IMR-90 (cell line): Measurements from ENCODE around the gene TMEM72. TPM values are rescaled to one million over a fixed set of nuclear protein-coding genes. Genes with fewer than 3 reads are reported as not detected.

ENCODE experiments used
- ATAC-seq: fragments of 200-7000 bp; cut with Tn5 transposase; 2 replicates; pipeline ENCODE4 v1.9.1; 2020; ENCODE audit warnings: low read depth, mild to moderate bottlenecking, moderate library complexity
- BruUV-seq: library from RNA; stranded (reverse); fragments of 400-500 nt; replicated peaks from 2 replicates; lab custom pipeline; 2021; lab: Mats Ljungman, UMichigan
- CTCF ChIA-PET: fragments of 300-600 bp; formaldehyde crosslinking; extraction: SDS; loops from one replicate; lab custom pipeline; 2021; ENCODE audit warnings: antibody characterized with exemption; lab: Yijun Ruan, JAX
- POLR2A ChIA-PET: fragments of 300-600 bp; sonication (Branson Sonifier 250); formaldehyde crosslinking; loops from one replicate; lab custom pipeline; 2022; ENCODE audit warnings: antibody characterized with exemption; ENCODE audit not compliant: unreplicated experiment; lab: Charles Lee
- DNase-seq: peaks from one replicate; pipeline ENCODE4 v3.0.0; 2013
- H2AFZ ChIP-seq: replicated peaks from 2 replicates; pipeline ENCODE3; 2013; ENCODE audit warnings: low read length, mild to moderate bottlenecking; ENCODE audit not compliant: poor library complexity
- H2AK5ac ChIP-seq: 2 replicates; pipeline ENCODE4 v1.6.1; 2013; ENCODE audit warnings: low read depth, low read length, inconsistent platforms
- H2AK9ac ChIP-seq: replicated peaks from 2 replicates; pipeline ENCODE3; 2013; ENCODE audit warnings: mild to moderate bottlenecking, low read depth, low read length, moderate library complexity; ENCODE audit not compliant: poor library complexity
- H2BK120ac ChIP-seq: 2 replicates; pipeline ENCODE4 v1.6.1; 2013; ENCODE audit warnings: low read depth, low read length, inconsistent platforms
- H2BK15ac ChIP-seq: 3 replicates; pipeline ENCODE4 v1.6.1; 2013; ENCODE audit warnings: low read depth, low read length, inconsistent platforms
- H2BK20ac ChIP-seq: 2 replicates; pipeline ENCODE4 v1.6.1; 2013; ENCODE audit warnings: low read depth, mild to moderate bottlenecking, inconsistent platforms, low read length, moderate library complexity
- H2BK5ac ChIP-seq: 2 replicates; pipeline ENCODE4 v1.6.1; 2013; ENCODE audit warnings: mild to moderate bottlenecking, low read depth, low read length, inconsistent platforms; ENCODE audit not compliant: poor library complexity, severe bottlenecking
- H3K14ac ChIP-seq: replicated peaks from 2 replicates; pipeline ENCODE4 v1.6.1; 2013; ENCODE audit warnings: low read depth, low read length, inconsistent platforms
- H3K18ac ChIP-seq: 2 replicates; pipeline ENCODE4 v1.6.1; 2013; ENCODE audit warnings: low read depth, low read length, control low read depth
- H3K23ac ChIP-seq: 2 replicates; pipeline ENCODE4 v1.6.1; 2013; ENCODE audit warnings: low read depth, low read length, inconsistent platforms
- H3K27ac ChIP-seq: 2 replicates; pipeline ENCODE4 v1.5.1; 2013; ENCODE audit warnings: mild to moderate bottlenecking, control low read depth, low read length; ENCODE audit not compliant: insufficient read depth
- H3K27me3 ChIP-seq: 2 replicates; pipeline ENCODE4 v1.6.1; 2013; ENCODE audit warnings: low read length; ENCODE audit not compliant: control insufficient read depth, insufficient read depth
- H3K36me3 ChIP-seq: 2 replicates; pipeline ENCODE4 v1.6.1; 2013; ENCODE audit warnings: low read length, mixed read lengths; ENCODE audit not compliant: control insufficient read depth, insufficient read depth
- H3K4ac ChIP-seq: 2 replicates; pipeline ENCODE4 v1.6.1; 2013; ENCODE audit warnings: low read depth, low read length, inconsistent platforms
- H3K4me1 ChIP-seq: 2 replicates; pipeline ENCODE4 v1.6.1; 2013; ENCODE audit warnings: low read length, mixed read lengths; ENCODE audit not compliant: control insufficient read depth, insufficient read depth
- H3K4me2 ChIP-seq: 2 replicates; pipeline ENCODE4 v1.6.1; 2013; ENCODE audit warnings: low read depth, mild to moderate bottlenecking, control low read depth, low read length, moderate library complexity
- H3K4me3 ChIP-seq: 2 replicates; pipeline ENCODE4 v1.5.1; 2013; ENCODE audit warnings: low read depth, mild to moderate bottlenecking, control low read depth, low read length, moderate library complexity; ENCODE audit not compliant: insufficient read depth
- H3K56ac ChIP-seq: 2 replicates; pipeline ENCODE4 v1.6.1; 2013; ENCODE audit warnings: low read length, inconsistent platforms; ENCODE audit not compliant: insufficient read depth; ENCODE audit errors: extremely low read depth
- H3K79me1 ChIP-seq, 2 experiments: 2 replicates each; pipeline ENCODE4 v1.6.1; 2013; ENCODE audit warnings: low read length in 2 of 2, inconsistent platforms in 1 of 2, low read depth in 1 of 2
- H3K9ac ChIP-seq: 2 replicates; pipeline ENCODE4 v1.6.1; 2013; ENCODE audit warnings: low read depth, low read length, control low read depth
- H3K9me1 ChIP-seq: 2 replicates; pipeline ENCODE4 v1.6.1; 2013; ENCODE audit warnings: low read length, inconsistent platforms; ENCODE audit not compliant: insufficient read depth
- H3K9me3 ChIP-seq: 2 replicates; pipeline ENCODE4 v1.6.1; 2013; ENCODE audit warnings: low read length; ENCODE audit not compliant: control insufficient read depth, insufficient read depth
- H4K20me1 ChIP-seq: 2 replicates; pipeline ENCODE4 v1.6.1; 2013; ENCODE audit warnings: low read length, inconsistent platforms; ENCODE audit not compliant: insufficient read depth
- H4K5ac ChIP-seq: 2 replicates; pipeline ENCODE4 v1.6.1; 2013; ENCODE audit warnings: mild to moderate bottlenecking, low read depth, low read length, control low read depth
- H4K8ac ChIP-seq, 2 experiments: 2 replicates each; pipeline ENCODE4 v1.6.1; 2013; ENCODE audit warnings: low read depth in 2 of 2, low read length in 2 of 2, control low read depth in 1 of 2, inconsistent platforms in 1 of 2
- H4K91ac ChIP-seq: 2 replicates; pipeline ENCODE4 v1.6.1; 2013; ENCODE audit warnings: low read depth, low read length, inconsistent platforms; ENCODE audit not compliant: insufficient read depth
- ELK1 ChIP-seq: fragments of 150-350 bp; IDR thresholded peaks from 2 replicates; pipeline ENCODE4 v1.6.1; 2016; ENCODE audit warnings: low read depth, mild to moderate bottlenecking, low read length, moderate library complexity, borderline replicate concordance
- FOS ChIP-seq: fragments of 150-350 bp; IDR thresholded peaks from 2 replicates; pipeline ENCODE4 v1.6.1; 2016; ENCODE audit warnings: low read depth, low read length
- RCOR1 ChIP-seq: IDR thresholded peaks from 2 replicates; pipeline ENCODE4 v1.6.1; 2012; ENCODE audit warnings: mild to moderate bottlenecking, low read length, improper control_type of control experiment; ENCODE audit not compliant: insufficient replicate concordance
- WGBS, 2 experiments: methylation state at CpG; one replicate each; pipeline versions ENCODE4 v1.1.5 to v1.1.7; 2013; ENCODE audit warnings: missing lambda C conversion rate in 2 of 2; ENCODE audit not compliant: insufficient read length in 1 of 2; ENCODE audit errors: extremely low coverage in 2 of 2; 5-methylcytosine and 5-hydroxymethylcytosine counted together
- dilution Hi-C: fragments of 300-500 bp; cut with HindIII; formaldehyde crosslinking; loops from one replicate; pipeline ENCODE4 v1.14.3; 2018; ENCODE audit warnings: low sequenced_read_pairs; ENCODE audit not compliant: unreplicated experiment
- in situ Hi-C: fragments of 300-500 bp; cut with MboI; formaldehyde crosslinking; loops from 3 replicates; pipeline ENCODE4 v1.14.3; 2019; ENCODE audit warnings: low sequenced_read_pairs, inconsistent platforms, mixed read lengths
- intact Hi-C: fragments of 100-400 bp; cut with micrococcal nuclease; formaldehyde crosslinking; loops from 2 replicates; pipeline ENCODE4 v1.10.0; 2022
- polyA plus RNA-seq, 3 experiments: library from polyadenylated mRNA; depleted of rRNA; stranded (reverse); fragments of >200 nt; gene quantifications; 2 replicates each; pipeline ENCODE4 v1.2.3, GENCODE V29; 2012; ENCODE audit warnings: low replicate concordance in 1 of 3
- total RNA-seq: library from RNA; depleted of rRNA; stranded (reverse); fragments of >200 nt; gene quantifications from 2 replicates; pipeline ENCODE4 v1.2.3, GENCODE V29; 2012

TMEM72 gene
- total and polyA plus RNA-seq, 2 of the 4 experiments (the other 2 are of a cell fraction): not detected

- TF ChIP-seq RCOR1 (no peak), FOS (peak; percentile 44; the same call in 1 of the 2 replicates), ELK1 (no peak)
- Histone ChIP-seq H3K23ac (0 out of 2 replicates have a peak overlapping the region, but pooled peaks have one; percentile 7), H4K20me1 (no peaks in the 10 kb centered on the region), H2BK5ac (no peak overlapping the region), H3K9me3 (peaks cover 2% of the 10 kb centered on the region; the same call in 1 of the 2 replicates), H3K36me3 (peaks cover 8% of the 10 kb centered on the region; the same call in 1 of the 2 replicates), H2AK9ac (peak overlapping the region; percentile 17), H2AK5ac (peak overlapping the region; percentile 11; the same call in 1 of the 2 replicates), H4K8ac (no peak overlapping the region), H3K79me1 (peaks cover 11 to 27% of the 10 kb centered on the region in 2 experiments; a peak in 3 of 4 replicates), H3K4ac (peak overlapping the region; percentile 82; the same call in 1 of the 2 replicates), H4K91ac (no peak overlapping the region), H3K56ac (no peak overlapping the region), H3K4me2 (peak overlapping the region; percentile 83), H2BK15ac (no peak overlapping the region), H3K9ac (peak overlapping the region; percentile 78), H3K9me1 (peaks cover 6% of the 10 kb centered on the region), H4K5ac (no peak overlapping the region), H3K14ac (no peak overlapping the region; the same call in 1 of the 2 replicates), H3K27me3 (no peaks in the 10 kb centered on the region), H2BK20ac (no peak overlapping the region), H3K4me1 (peaks cover 11% of the 10 kb centered on the region), H3K4me3 (peak overlapping the region; percentile 89), H2BK120ac (no peak overlapping the region), H3K27ac (no peak overlapping the region), H2AFZ (peak overlapping the region; percentile 4), H3K18ac (no peak overlapping the region)
- dilution Hi-C loops (no loop called here), in situ Hi-C loops (no loop called here), intact Hi-C loops (no loop called here)
- WGBS, 2 experiments: 100% methylated on average over 1 of the region's 5 CpGs; no CpG with 5 or more reads in 1 of the 2 experiments
- ChIA-PET POLR2A (no interaction called here), CTCF (no interaction called here)
- TSS peak; percentile 31 for BruUV-seq
- ATAC-seq: no peak
- peak; percentile 70 for DNase-seq
Measured at GRCh38 chr10:44958196-44958897, 47.2 kb downstream of the TMEM72 start.
